WTC11 (cell line): Measurements from ENCODE around the gene ZSCAN16. TPM values are rescaled to one million over a fixed set of nuclear protein-coding genes. Genes with fewer than 3 reads are reported as not detected.
A peak's percentile ranks its signal among the peaks of the same experiment; 100 is the strongest.

ENCODE experiments used
- ATAC-seq: fragments of 200-7000 bp; cut with Tn5 transposase; 2 replicates; pipeline ENCODE4 v1.10.0; 2021; ENCODE audit warnings: mild to moderate bottlenecking, moderate library complexity
- CTCF ChIA-PET: fragments of 300-600 bp; sonication (Branson Sonifier 250); formaldehyde crosslinking; loops from one replicate; lab custom pipeline; 2021; ENCODE audit warnings: antibody characterized with exemption; lab: Charles Lee
- POLR2A ChIA-PET: fragments of 350-600 bp; sonication (Branson Sonifier 250); formaldehyde crosslinking; loops from one replicate; lab custom pipeline; 2021; ENCODE audit warnings: antibody characterized with exemption; lab: Charles Lee
- DNase-seq: peaks from one replicate; pipeline ENCODE4 v3.0.0; 2021; ENCODE audit warnings: low spot score
- H3K27ac Mint-ChIP-seq: 2 replicates; pipeline ENCODE4 v1.8.0; 2021; ENCODE audit warnings: mixed read lengths
- H3K27me3 Mint-ChIP-seq: 2 replicates; pipeline ENCODE4 v1.8.0; 2021; ENCODE audit warnings: low read depth, mild to moderate bottlenecking, moderate library complexity, mixed read lengths
- H3K36me3 Mint-ChIP-seq: 2 replicates; pipeline ENCODE4 v1.8.0; 2021; ENCODE audit warnings: mixed read lengths
- H3K4me1 Mint-ChIP-seq: 2 replicates; pipeline ENCODE4 v1.8.0; 2022; ENCODE audit warnings: mixed read lengths
- H3K4me3 Mint-ChIP-seq: 2 replicates; pipeline ENCODE4 v1.8.0; 2021; ENCODE audit warnings: mild to moderate bottlenecking, moderate library complexity, mixed read lengths
- H3K9me3 Mint-ChIP-seq: 2 replicates; pipeline ENCODE4 v1.8.0; 2021; ENCODE audit warnings: mixed read lengths
- ATF2 ChIP-seq: sonication (generic); formaldehyde crosslinking; IDR thresholded peaks from 2 replicates; pipeline ENCODE4 v1.8.1; 2022; ENCODE audit warnings: low read depth, missing genetic modification reagents, borderline replicate concordance
- CBFB ChIP-seq: sonication (generic); formaldehyde crosslinking; IDR thresholded peaks from 2 replicates; pipeline ENCODE4 v1.8.1; 2022; ENCODE audit warnings: mild to moderate bottlenecking, low read depth, missing genetic modification reagents
- E2F1 ChIP-seq: sonication (generic); formaldehyde crosslinking; IDR thresholded peaks from 2 replicates; pipeline ENCODE4 v1.8.0; 2022; ENCODE audit warnings: mild to moderate bottlenecking, missing genetic modification reagents
- FOXK1 ChIP-seq: sonication (generic); formaldehyde crosslinking; IDR thresholded peaks from 2 replicates; pipeline ENCODE4 v1.8.0; 2022; ENCODE audit warnings: mild to moderate bottlenecking, moderate library complexity, missing genetic modification reagents
- FOXP4 ChIP-seq: sonication (generic); formaldehyde crosslinking; IDR thresholded peaks from 2 replicates; pipeline ENCODE4 v1.8.0; 2022; ENCODE audit warnings: mild to moderate bottlenecking, missing genetic modification reagents
- KAT7 ChIP-seq: sonication (generic); formaldehyde crosslinking; IDR thresholded peaks from 2 replicates; pipeline ENCODE4 v1.8.1; 2023; ENCODE audit warnings: missing genetic modification reagents, mild to moderate bottlenecking, borderline replicate concordance
- MLX ChIP-seq: sonication (generic); formaldehyde crosslinking; IDR thresholded peaks from 2 replicates; pipeline ENCODE4 v1.8.1; 2023; ENCODE audit warnings: mild to moderate bottlenecking, missing genetic modification reagents, moderate library complexity
- MXD4 ChIP-seq: fragments of 250-450 bp; sonication (Bioruptor Pico); IDR thresholded peaks from 2 replicates; pipeline ENCODE4 v1.8.0; 2021; ENCODE audit warnings: mild to moderate bottlenecking, moderate library complexity, borderline replicate concordance
- NFATC4 ChIP-seq: fragments of 250-450 bp; sonication (Bioruptor Pico); IDR thresholded peaks from 2 replicates; pipeline ENCODE4 v1.9.0; 2021; ENCODE audit warnings: mild to moderate bottlenecking
- NR1H2 ChIP-seq: sonication (generic); formaldehyde crosslinking; IDR thresholded peaks from 2 replicates; pipeline ENCODE4 v1.9.0; 2021; ENCODE audit warnings: mild to moderate bottlenecking, moderate library complexity, missing genetic modification reagents
- RELA ChIP-seq: sonication (generic); formaldehyde crosslinking; IDR thresholded peaks from 2 replicates; pipeline ENCODE4 v1.8.1; 2022; ENCODE audit warnings: missing genetic modification reagents, mild to moderate bottlenecking, borderline replicate concordance
- TP53 ChIP-seq: sonication (generic); formaldehyde crosslinking; IDR thresholded peaks from 2 replicates; pipeline ENCODE4 v1.8.1; 2023; ENCODE audit warnings: mild to moderate bottlenecking, missing genetic modification reagents
- ZNF396 ChIP-seq: fragments of 250-450 bp; sonication (Bioruptor Pico); IDR thresholded peaks from 2 replicates; pipeline ENCODE4 v1.8.0; 2021; ENCODE audit warnings: mild to moderate bottlenecking, moderate library complexity, borderline replicate concordance
- ZSCAN18 ChIP-seq: fragments of 250-450 bp; sonication (Bioruptor Pico); IDR thresholded peaks from 2 replicates; pipeline ENCODE4 v2.1.2; 2022; ENCODE audit warnings: mild to moderate bottlenecking, moderate library complexity
- total RNA-seq: library from RNA; stranded (reverse); gene quantifications from 3 replicates; pipeline ENCODE4 v1.2.3, GENCODE V29; 2021
- TF ChIP-seq, protein P1 (sequence below): fragments of 250-450 bp; sonication (Bioruptor Pico); IDR thresholded peaks from 2 replicates; pipeline ENCODE4 v1.9.0; 2021; ENCODE audit warnings: moderate library complexity, mild to moderate bottlenecking, inconsistent platforms, borderline replicate concordance
- TF ChIP-seq, protein P2 (sequence below): sonication (generic); formaldehyde crosslinking; IDR thresholded peaks from 2 replicates; pipeline ENCODE4 v1.8.0; 2022; ENCODE audit warnings: mild to moderate bottlenecking, missing genetic modification reagents
- TF ChIP-seq, protein P3 (sequence below): fragments of 250-450 bp; sonication (Bioruptor Pico); IDR thresholded peaks from 2 replicates; pipeline ENCODE4 v1.9.0; 2021; ENCODE audit warnings: mild to moderate bottlenecking
- TF ChIP-seq, protein P4 (sequence below): fragments of 250-450 bp; sonication (Bioruptor Pico); IDR thresholded peaks from 2 replicates; pipeline ENCODE4 v1.9.0; 2021; ENCODE audit warnings: mild to moderate bottlenecking, borderline replicate concordance

ZSCAN16 gene
- total RNA-seq, 1 experiment from 2014 or later = 7.1 TPM

DNA sequence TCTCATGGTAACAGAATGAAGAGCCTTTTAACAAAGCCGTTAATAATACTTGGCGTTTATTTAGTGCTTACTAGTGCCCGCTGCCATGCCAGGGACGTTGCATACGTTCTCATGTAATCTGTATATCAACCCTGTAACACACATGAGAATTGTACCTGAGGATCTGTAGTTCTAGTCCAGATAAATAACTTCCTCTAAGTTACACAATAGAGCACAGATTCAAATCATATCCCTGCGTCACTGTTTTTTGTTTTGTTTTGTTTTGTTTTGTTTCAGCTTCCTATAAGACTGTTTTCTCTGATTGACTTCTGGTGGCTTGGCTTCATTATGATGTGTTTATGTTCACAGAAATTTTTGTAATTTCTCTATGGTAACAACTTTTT is 553 bp downstream of the ZSCAN16 start:
- TF ChIP-seq, protein P1, sequence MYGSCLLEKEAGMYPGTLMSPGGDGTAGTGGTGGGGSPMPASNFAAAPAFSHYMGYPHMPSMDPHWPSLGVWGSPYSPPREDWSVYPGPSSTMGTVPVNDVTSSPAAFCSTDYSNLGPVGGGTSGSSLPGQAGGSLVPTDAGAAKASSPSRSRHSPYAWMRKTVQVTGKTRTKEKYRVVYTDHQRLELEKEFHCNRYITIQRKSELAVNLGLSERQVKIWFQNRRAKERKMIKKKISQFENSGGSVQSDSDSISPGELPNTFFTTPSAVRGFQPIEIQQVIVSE (CRISPR knock-in tag) = no peak
- TF ChIP-seq, protein P2, sequence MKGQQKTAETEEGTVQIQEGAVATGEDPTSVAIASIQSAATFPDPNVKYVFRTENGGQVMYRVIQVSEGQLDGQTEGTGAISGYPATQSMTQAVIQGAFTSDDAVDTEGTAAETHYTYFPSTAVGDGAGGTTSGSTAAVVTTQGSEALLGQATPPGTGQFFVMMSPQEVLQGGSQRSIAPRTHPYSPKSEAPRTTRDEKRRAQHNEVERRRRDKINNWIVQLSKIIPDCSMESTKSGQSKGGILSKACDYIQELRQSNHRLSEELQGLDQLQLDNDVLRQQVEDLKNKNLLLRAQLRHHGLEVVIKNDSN (CRISPR knock-in tag) = no peak
- no peak for TF ChIP-seq MXD4 (CRISPR knock-in tag)
- TF ChIP-seq, protein P3, sequence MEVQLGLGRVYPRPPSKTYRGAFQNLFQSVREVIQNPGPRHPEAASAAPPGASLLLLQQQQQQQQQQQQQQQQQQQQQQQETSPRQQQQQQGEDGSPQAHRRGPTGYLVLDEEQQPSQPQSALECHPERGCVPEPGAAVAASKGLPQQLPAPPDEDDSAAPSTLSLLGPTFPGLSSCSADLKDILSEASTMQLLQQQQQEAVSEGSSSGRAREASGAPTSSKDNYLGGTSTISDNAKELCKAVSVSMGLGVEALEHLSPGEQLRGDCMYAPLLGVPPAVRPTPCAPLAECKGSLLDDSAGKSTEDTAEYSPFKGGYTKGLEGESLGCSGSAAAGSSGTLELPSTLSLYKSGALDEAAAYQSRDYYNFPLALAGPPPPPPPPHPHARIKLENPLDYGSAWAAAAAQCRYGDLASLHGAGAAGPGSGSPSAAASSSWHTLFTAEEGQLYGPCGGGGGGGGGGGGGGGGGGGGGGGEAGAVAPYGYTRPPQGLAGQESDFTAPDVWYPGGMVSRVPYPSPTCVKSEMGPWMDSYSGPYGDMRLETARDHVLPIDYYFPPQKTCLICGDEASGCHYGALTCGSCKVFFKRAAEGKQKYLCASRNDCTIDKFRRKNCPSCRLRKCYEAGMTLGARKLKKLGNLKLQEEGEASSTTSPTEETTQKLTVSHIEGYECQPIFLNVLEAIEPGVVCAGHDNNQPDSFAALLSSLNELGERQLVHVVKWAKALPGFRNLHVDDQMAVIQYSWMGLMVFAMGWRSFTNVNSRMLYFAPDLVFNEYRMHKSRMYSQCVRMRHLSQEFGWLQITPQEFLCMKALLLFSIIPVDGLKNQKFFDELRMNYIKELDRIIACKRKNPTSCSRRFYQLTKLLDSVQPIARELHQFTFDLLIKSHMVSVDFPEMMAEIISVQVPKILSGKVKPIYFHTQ (CRISPR knock-in tag) = no peak
- POLR2A ChIA-PET = interaction anchor here (0.6 to 2.6 kb wide), 5 partner anchors 12 to 1852 kb away, joined by 3 to 10 read pairs (median 6); partner anchors contain the start of genes ZKSCAN8 and ZSCAN26
- Mint-ChIP-seq H3K4me3 (peak overlapping the region; percentile 97), H3K9me3 (no peaks in the 10 kb centered on the region), H3K4me1 (peaks cover 11% of the 10 kb centered on the region), H3K27me3 (no peaks in the 10 kb centered on the region; the same call in 1 of the 2 replicates), H3K27ac (peak overlapping the region; percentile 91), H3K36me3 (peaks cover 24% of the 10 kb centered on the region)
- no peak for ATAC-seq
- DNase-seq = no peak
- CTCF ChIA-PET = interaction anchor here (1.1 to 1.2 kb wide), 2 partner anchors 17 to 231 kb away, joined by 4 to 9 read pairs; partner anchors contain the start of gene ZKSCAN8

DNA sequence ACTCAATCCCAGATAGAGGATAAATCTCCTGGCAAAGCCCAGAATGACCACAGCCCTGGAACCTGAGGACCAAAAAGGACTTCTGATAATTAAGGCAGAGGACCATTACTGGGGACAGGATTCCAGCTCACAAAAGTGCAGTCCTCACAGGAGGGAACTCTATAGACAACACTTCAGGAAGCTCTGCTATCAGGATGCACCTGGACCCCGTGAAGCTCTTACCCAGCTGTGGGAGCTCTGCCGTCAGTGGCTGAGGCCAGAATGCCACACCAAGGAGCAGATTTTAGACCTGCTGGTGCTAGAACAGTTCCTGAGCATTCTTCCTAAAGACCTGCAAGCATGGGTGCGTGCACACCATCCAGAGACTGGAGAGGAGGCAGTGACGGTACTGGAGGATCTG is 992 bp downstream of the ZSCAN16 start:
- Mint-ChIP-seq H3K27me3 (no peaks in the 10 kb centered on the region; the same call in 1 of the 2 replicates), H3K9me3 (no peaks in the 10 kb centered on the region), H3K4me1 (peaks cover 11% of the 10 kb centered on the region), H3K27ac (no peak overlapping the region; the same call in 1 of the 2 replicates), H3K4me3 (peak overlapping the region; percentile 97), H3K36me3 (peaks cover 28% of the 10 kb centered on the region)
- CTCF ChIA-PET = interaction anchor here (0.7 kb wide), 1 partner anchor 231 kb away, joined by 3 read pairs; no protein-coding TSS in a partner anchor
- POLR2A ChIA-PET = interaction anchor here (0.6 to 2.6 kb wide), 4 partner anchors 12 to 1853 kb away, joined by 3 to 10 read pairs (median 4); partner anchors contain the start of gene ZKSCAN8
- DNase-seq (no peak), ATAC-seq (no peak)
- no peak for TF ChIP-seq MLX (CRISPR knock-in tag)
- TF ChIP-seq FOXK1 = no peak
- TF ChIP-seq TP53 (CRISPR knock-in tag) = no peak
- TF ChIP-seq CBFB (CRISPR knock-in tag) = no peak
- TF ChIP-seq ATF2 = no peak
- TF ChIP-seq NR1H2 (CRISPR knock-in tag) = no peak
- no peak for TF ChIP-seq FOXP4
- TF ChIP-seq NFATC4 (CRISPR knock-in tag) = no peak
- no peak for TF ChIP-seq KAT7 (CRISPR knock-in tag)
- TF ChIP-seq ZNF396 = no peak
- TF ChIP-seq, protein P4, sequence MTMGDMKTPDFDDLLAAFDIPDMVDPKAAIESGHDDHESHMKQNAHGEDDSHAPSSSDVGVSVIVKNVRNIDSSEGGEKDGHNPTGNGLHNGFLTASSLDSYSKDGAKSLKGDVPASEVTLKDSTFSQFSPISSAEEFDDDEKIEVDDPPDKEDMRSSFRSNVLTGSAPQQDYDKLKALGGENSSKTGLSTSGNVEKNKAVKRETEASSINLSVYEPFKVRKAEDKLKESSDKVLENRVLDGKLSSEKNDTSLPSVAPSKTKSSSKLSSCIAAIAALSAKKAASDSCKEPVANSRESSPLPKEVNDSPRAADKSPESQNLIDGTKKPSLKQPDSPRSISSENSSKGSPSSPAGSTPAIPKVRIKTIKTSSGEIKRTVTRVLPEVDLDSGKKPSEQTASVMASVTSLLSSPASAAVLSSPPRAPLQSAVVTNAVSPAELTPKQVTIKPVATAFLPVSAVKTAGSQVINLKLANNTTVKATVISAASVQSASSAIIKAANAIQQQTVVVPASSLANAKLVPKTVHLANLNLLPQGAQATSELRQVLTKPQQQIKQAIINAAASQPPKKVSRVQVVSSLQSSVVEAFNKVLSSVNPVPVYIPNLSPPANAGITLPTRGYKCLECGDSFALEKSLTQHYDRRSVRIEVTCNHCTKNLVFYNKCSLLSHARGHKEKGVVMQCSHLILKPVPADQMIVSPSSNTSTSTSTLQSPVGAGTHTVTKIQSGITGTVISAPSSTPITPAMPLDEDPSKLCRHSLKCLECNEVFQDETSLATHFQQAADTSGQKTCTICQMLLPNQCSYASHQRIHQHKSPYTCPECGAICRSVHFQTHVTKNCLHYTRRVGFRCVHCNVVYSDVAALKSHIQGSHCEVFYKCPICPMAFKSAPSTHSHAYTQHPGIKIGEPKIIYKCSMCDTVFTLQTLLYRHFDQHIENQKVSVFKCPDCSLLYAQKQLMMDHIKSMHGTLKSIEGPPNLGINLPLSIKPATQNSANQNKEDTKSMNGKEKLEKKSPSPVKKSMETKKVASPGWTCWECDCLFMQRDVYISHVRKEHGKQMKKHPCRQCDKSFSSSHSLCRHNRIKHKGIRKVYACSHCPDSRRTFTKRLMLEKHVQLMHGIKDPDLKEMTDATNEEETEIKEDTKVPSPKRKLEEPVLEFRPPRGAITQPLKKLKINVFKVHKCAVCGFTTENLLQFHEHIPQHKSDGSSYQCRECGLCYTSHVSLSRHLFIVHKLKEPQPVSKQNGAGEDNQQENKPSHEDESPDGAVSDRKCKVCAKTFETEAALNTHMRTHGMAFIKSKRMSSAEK (CRISPR knock-in tag) = no peak
- no peak for TF ChIP-seq RELA (CRISPR knock-in tag)
- TF ChIP-seq E2F1 (CRISPR knock-in tag) = no peak
- TF ChIP-seq ZSCAN18 (CRISPR knock-in tag) = no peak
